ENCODE results near the gene SLX9.

The SLX9 gene

GRCh38 chr21:44996096-44996495 is 56.3 kb downstream of the SLX9 start:
- Histone ChIP-seq H3K14ac (ENCODE audit: low read length in 2 of 2) (no peak overlapping the region), H4K91ac (ENCODE audit: low read length) (no peak overlapping the region), H3K36me3 (ENCODE audit: control insufficient read depth in 1 of 2, insufficient read depth in 2 of 2, low read depth in 1 of 2, low read length in 2 of 2) (no peaks in the 10 kb centered on the region), H3K79me1 (replicated peaks; ENCODE audit: low read length, poor library complexity, severe bottlenecking) (no peaks in the 10 kb centered on the region), H3K27me3 (ENCODE audit: control insufficient read depth in 1 of 2, insufficient read depth in 1 of 2, low read length in 2 of 2) (peaks cover 0 to 42% of the 10 kb centered on the region in 2 experiments), H3K23ac (ENCODE audit: low read length in 2 of 2) (no peak overlapping the region), H2AFZ (ENCODE audit: low read depth, low read length) (no peak overlapping the region), H2BK5ac (ENCODE audit: low read depth, low read length, poor library complexity, severe bottlenecking) (no peak overlapping the region), H3K9ac (ENCODE audit: low read length) (no peak overlapping the region), H3K4me1 (ENCODE audit: control insufficient read depth, insufficient read depth, low read depth, low read length) (peaks cover 18% of the 10 kb centered on the region), H2AK5ac (ENCODE audit: low read length, severe bottlenecking) (no peak overlapping the region), H3K4me3 (ENCODE audit: insufficient read depth in 1 of 2, low read depth in 1 of 2, low read length in 2 of 2) (no peak overlapping the region), H4K8ac (ENCODE audit: low read length) (no peak overlapping the region), H2BK12ac (ENCODE audit: low read length in 2 of 2) (no peak overlapping the region), H3K18ac (ENCODE audit: low read depth in 1 of 2, low read length in 2 of 2) (no peak overlapping the region), H2BK120ac (ENCODE audit: low read depth, low read length) (no peak overlapping the region), H3K9me3 (ENCODE audit: control insufficient read depth, low read length) (no peaks in the 10 kb centered on the region), H3K27ac (ENCODE audit: low read length, poor library complexity, severe bottlenecking) (no peak overlapping the region), H3K4me2 (ENCODE audit: low read length, poor library complexity, severe bottlenecking) (no peak overlapping the region), H3K4ac (ENCODE audit: low read depth in 1 of 2, low read length in 2 of 2) (no peak overlapping the region), H2BK15ac (ENCODE audit: low read depth, poor library complexity, severe bottlenecking) (peak overlapping the region; percentile 6)
- WGBS: 86% methylated on average over 10 of the region's 10 CpGs
- no peak for DNase-seq

- H3K36me3 ChIP-seq (ENCODE audit: control insufficient read depth in 1 of 2, insufficient read depth in 2 of 2, low read depth in 1 of 2, low read length in 2 of 2): no peaks in the 10 kb centered on the region
- H2BK120ac ChIP-seq (ENCODE audit: low read depth, low read length): no peak overlapping the region
- no peak overlapping the region for H3K27ac ChIP-seq (ENCODE audit: low read length, poor library complexity, severe bottlenecking)
- no peak overlapping the region for H3K9ac ChIP-seq (ENCODE audit: low read length)
- H3K27me3 ChIP-seq (ENCODE audit: control insufficient read depth in 1 of 2, insufficient read depth in 1 of 2, low read length in 2 of 2): peaks cover 0 to 42% of the 10 kb centered on the region in 2 experiments
- H4K91ac ChIP-seq (ENCODE audit: low read length): no peak overlapping the region
- H3K14ac ChIP-seq (ENCODE audit: low read length in 2 of 2): peak overlapping the region in 1 of 2 experiments; percentile 36
- no peak overlapping the region for H3K23ac ChIP-seq (ENCODE audit: low read length in 2 of 2)
- no peak overlapping the region for H2BK12ac ChIP-seq (ENCODE audit: low read length in 2 of 2)
- 90% methylated on average over 6 of the region's 6 CpGs for WGBS
- no peaks in the 10 kb centered on the region for H3K9me3 ChIP-seq (ENCODE audit: control insufficient read depth, low read length)
- no peak overlapping the region for H2AK5ac ChIP-seq (ENCODE audit: low read length, severe bottlenecking)
- H3K79me1 ChIP-seq (replicated peaks; ENCODE audit: low read length, poor library complexity, severe bottlenecking): no peaks in the 10 kb centered on the region
- H3K4me2 ChIP-seq (ENCODE audit: low read length, poor library complexity, severe bottlenecking): no peak overlapping the region
- no peak overlapping the region for H3K18ac ChIP-seq (ENCODE audit: low read depth in 1 of 2, low read length in 2 of 2)
- no peak overlapping the region for H2BK5ac ChIP-seq (ENCODE audit: low read depth, low read length, poor library complexity, severe bottlenecking)
- H2BK15ac ChIP-seq (ENCODE audit: low read depth, poor library complexity, severe bottlenecking): no peak overlapping the region
- H4K8ac ChIP-seq (ENCODE audit: low read length): no peak overlapping the region
- no peak overlapping the region for H3K4ac ChIP-seq (ENCODE audit: low read depth in 1 of 2, low read length in 2 of 2)
- peaks cover 19% of the 10 kb centered on the region for H3K4me1 ChIP-seq (ENCODE audit: control insufficient read depth, insufficient read depth, low read depth, low read length)
- no peak overlapping the region for H2AFZ ChIP-seq (ENCODE audit: low read depth, low read length)
- no peak for DNase-seq
- no peak overlapping the region for H3K4me3 ChIP-seq (ENCODE audit: insufficient read depth in 1 of 2, low read depth in 1 of 2, low read length in 2 of 2)
These were observed 56.7 kb downstream of the SLX9 start for GRCh38 chr21:44996501-44996921.

GRCh38 chr21:44996983-44997936 is 57.4 kb downstream of the SLX9 start:
- no peaks in the 10 kb centered on the region for H3K36me3 ChIP-seq (ENCODE audit: control insufficient read depth in 1 of 2, insufficient read depth in 2 of 2, low read depth in 1 of 2, low read length in 2 of 2)
- peaks cover 0 to 37% of the 10 kb centered on the region in 2 experiments for H3K27me3 ChIP-seq (ENCODE audit: control insufficient read depth in 1 of 2, insufficient read depth in 1 of 2, low read length in 2 of 2)
- H2BK120ac ChIP-seq (ENCODE audit: low read depth, low read length): no peak overlapping the region
- 80% methylated on average over 32 of the region's 36 CpGs for whole genome bisulfite sequencing
- peak overlapping the region in 1 of 2 experiments; percentile 86 for H3K14ac ChIP-seq (ENCODE audit: low read length in 2 of 2)
- peak overlapping the region in 1 of 2 experiments; percentile 47 for H2BK12ac ChIP-seq (ENCODE audit: low read length in 2 of 2)
- H3K4me2 ChIP-seq (ENCODE audit: low read length, poor library complexity, severe bottlenecking): no peak overlapping the region
- no peak for DNase-seq
- peak overlapping the region in 1 of 2 experiments; percentile 37 for H3K18ac ChIP-seq (ENCODE audit: low read depth in 1 of 2, low read length in 2 of 2)
- H3K4me3 ChIP-seq (ENCODE audit: insufficient read depth in 1 of 2, low read depth in 1 of 2, low read length in 2 of 2): no peak overlapping the region
- no peak overlapping the region for H2BK15ac ChIP-seq (ENCODE audit: low read depth, poor library complexity, severe bottlenecking)
- no peaks in the 10 kb centered on the region for H3K79me1 ChIP-seq (replicated peaks; ENCODE audit: low read length, poor library complexity, severe bottlenecking)
- H3K23ac ChIP-seq (ENCODE audit: low read length in 2 of 2): no peak overlapping the region
- H3K4me1 ChIP-seq (ENCODE audit: control insufficient read depth, insufficient read depth, low read depth, low read length): peaks cover 14% of the 10 kb centered on the region
- no peaks in the 10 kb centered on the region for H3K9me3 ChIP-seq (ENCODE audit: control insufficient read depth, low read length)
- no peak overlapping the region for H2AFZ ChIP-seq (ENCODE audit: low read depth, low read length)
- H2AK5ac ChIP-seq (ENCODE audit: low read length, severe bottlenecking): no peak overlapping the region
- H2BK5ac ChIP-seq (ENCODE audit: low read depth, low read length, poor library complexity, severe bottlenecking): no peak overlapping the region
- no peak overlapping the region for H4K8ac ChIP-seq (ENCODE audit: low read length)
- no peak overlapping the region for H3K4ac ChIP-seq (ENCODE audit: low read depth in 1 of 2, low read length in 2 of 2)
- no peak overlapping the region for H3K9ac ChIP-seq (ENCODE audit: low read length)
- no peak overlapping the region for H3K27ac ChIP-seq (ENCODE audit: low read length, poor library complexity, severe bottlenecking)
- H4K91ac ChIP-seq (ENCODE audit: low read length): no peak overlapping the region

- Histone ChIP-seq H3K9ac (ENCODE audit: low read length) (no peak overlapping the region), H2BK5ac (ENCODE audit: low read depth, low read length, poor library complexity, severe bottlenecking) (no peak overlapping the region), H3K23ac (ENCODE audit: low read length in 2 of 2) (no peak overlapping the region), H3K27ac (ENCODE audit: low read length, poor library complexity, severe bottlenecking) (no peak overlapping the region), H4K8ac (ENCODE audit: low read length) (no peak overlapping the region), H3K4me3 (ENCODE audit: insufficient read depth in 1 of 2, low read depth in 1 of 2, low read length in 2 of 2) (no peak overlapping the region), H3K27me3 (ENCODE audit: control insufficient read depth in 1 of 2, insufficient read depth in 1 of 2, low read length in 2 of 2) (peaks cover 0 to 35% of the 10 kb centered on the region in 2 experiments), H3K4ac (ENCODE audit: low read depth in 1 of 2, low read length in 2 of 2) (no peak overlapping the region), H3K14ac (ENCODE audit: low read length in 2 of 2) (no peak overlapping the region), H2BK120ac (ENCODE audit: low read depth, low read length) (no peak overlapping the region), H2BK15ac (ENCODE audit: low read depth, poor library complexity, severe bottlenecking) (no peak overlapping the region), H3K36me3 (ENCODE audit: control insufficient read depth in 1 of 2, insufficient read depth in 2 of 2, low read depth in 1 of 2, low read length in 2 of 2) (no peaks in the 10 kb centered on the region), H2AFZ (ENCODE audit: low read depth, low read length) (no peak overlapping the region), H3K9me3 (ENCODE audit: control insufficient read depth, low read length) (no peaks in the 10 kb centered on the region), H4K91ac (ENCODE audit: low read length) (no peak overlapping the region), H3K18ac (ENCODE audit: low read depth in 1 of 2, low read length in 2 of 2) (no peak overlapping the region), H2BK12ac (ENCODE audit: low read length in 2 of 2) (no peak overlapping the region), H3K4me1 (ENCODE audit: control insufficient read depth, insufficient read depth, low read depth, low read length) (peaks cover 12% of the 10 kb centered on the region), H2AK5ac (ENCODE audit: low read length, severe bottlenecking) (no peak overlapping the region), H3K4me2 (ENCODE audit: low read length, poor library complexity, severe bottlenecking) (no peak overlapping the region), H3K79me1 (replicated peaks; ENCODE audit: low read length, poor library complexity, severe bottlenecking) (no peaks in the 10 kb centered on the region)
- 82% methylated on average over 10 of the region's 10 CpGs for WGBS
- no peak for DNase-seq
These were observed 58.3 kb downstream of the SLX9 start for GRCh38 chr21:44998086-44998620.

Measured in mesenchymal stem cell (in vitro differentiated cells and primary cell).